NCI-H146 treated with DMSO at 0.1 percent for 48 hours (cell line): ENCODE measurements around the gene TECR.
"Not testable (repeated sequence)": the region's sequence is repeated elsewhere in the genome, so short reads cannot be mapped to it uniquely, and the experiment has no call there.

Experiments used
- DNase-seq: peaks from one replicate; lab custom pipeline; 2025; ENCODE audit not compliant: unreplicated experiment; lab: John Stamatoyannopoulos, UW

TECR gene

DNA sequence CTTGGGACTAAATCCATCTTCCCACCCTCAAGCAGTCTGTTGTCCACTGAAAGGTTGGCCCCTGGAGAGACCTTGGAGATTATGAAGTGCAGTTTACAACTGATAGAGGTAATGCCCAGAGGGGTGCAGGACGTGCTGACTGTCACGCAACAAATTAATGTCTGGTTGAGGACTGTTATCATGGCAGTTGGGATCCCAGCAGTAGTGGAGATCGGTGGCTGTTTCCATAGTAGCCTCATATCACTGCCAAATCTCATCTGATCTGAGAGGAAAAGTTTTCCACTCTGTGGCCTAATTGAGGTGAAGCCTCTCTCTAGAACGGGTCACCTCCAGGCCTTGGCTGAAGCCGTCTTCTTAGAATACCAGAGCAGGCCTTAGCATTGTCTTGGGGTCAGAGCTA lies 4.1 kb downstream of the TECR start:
- no peak for DNase-seq

DNA sequence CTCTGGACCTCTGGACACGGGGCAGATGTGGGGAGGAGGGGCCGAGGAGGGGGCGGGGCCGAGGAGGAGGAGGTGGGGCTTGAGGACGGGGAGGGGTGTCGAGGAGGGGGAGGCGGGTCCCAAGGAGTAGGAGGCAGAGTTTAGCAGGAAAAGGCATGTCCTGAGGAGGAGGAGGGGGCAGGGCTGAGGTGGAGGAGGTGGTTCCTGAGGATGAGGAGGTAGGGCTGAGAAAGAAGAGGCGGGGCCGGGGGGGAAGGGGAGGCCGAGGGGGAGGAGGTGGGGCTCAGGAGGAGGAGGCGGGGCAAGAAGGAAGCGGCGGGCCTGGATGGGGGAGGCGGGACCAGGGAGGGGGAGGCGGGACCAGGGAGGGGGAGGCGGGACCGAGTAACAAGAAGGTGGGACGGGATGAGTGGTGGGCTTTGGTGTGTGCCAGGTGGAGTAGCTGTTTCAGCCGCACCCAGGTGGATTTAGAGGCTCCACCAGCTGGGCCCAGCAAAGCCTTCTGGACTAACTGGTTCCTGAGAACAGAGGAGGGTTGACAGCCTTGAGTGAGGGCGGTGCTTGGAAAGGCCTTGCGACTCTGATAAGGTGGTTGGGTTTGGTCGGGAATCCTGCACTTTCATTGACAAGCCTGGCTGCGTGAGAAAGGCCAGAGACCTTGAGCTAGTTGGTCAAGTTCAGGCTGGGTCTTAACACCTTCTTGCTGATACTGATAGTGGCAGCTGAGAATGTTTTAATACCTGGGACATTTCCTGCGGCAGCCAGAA lies 7.7 kb downstream of the TECR start:
- DNase-seq: no peak

DNA sequence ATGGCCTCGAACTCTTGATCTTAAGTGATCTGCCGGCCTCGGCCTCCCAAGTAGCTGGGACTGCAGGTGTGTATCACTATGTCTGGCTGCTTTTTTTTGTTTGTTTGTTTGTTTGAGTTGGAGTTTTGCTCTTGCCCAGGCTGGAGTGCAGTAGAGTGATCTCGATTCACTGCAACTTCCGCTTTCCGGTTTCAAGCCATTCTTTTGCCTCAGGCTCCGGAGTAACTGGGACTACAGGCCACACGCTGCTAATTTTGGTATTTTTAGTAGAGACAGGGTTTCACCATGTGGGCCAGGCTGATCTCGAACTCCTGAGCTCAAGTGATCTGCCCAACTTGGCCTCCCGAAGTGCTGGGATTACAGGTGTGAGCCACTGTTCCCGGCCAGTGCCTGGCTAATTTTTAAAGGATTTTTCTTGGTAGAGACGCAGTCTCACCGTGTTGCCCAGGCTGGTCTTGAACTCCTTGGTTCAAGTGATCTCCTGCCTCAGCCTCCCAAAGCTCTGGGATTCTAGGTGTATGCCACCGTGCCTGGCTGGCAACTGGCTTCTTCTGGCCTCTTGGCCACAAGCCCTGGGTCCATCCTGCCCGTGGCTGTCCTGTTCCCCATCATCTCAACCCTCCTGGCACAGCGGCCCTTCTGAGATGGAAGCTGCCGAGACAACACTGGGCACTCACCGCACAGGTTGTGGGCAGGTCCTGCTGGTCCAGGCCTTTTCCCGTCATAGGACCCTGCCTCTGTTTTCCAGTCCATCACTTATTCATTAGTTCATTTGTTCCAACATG lies 11.5 kb downstream of the TECR start:
- DNase-seq: no peak

DNA sequence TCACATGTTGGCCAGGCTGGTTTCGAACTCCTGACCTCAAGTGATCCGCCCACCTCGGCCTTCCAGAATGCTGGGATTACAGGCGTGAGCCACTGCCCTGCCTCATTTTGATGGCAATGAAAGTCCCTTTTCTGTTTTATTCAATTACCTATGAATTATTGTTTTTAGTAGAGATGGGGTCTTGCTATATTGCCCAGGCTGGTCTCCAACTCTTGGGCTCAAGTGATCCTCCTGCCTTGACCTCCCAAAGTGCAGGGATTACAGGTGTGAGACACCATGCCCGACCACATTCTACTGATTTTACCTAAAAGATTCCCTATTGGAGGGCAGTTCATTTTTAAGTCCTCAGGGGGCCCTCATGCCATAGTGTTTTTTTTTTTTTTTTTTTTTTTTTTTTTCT lies 12.6 kb downstream of the TECR start:
- DNase-seq: not testable (repeated sequence)

DNA sequence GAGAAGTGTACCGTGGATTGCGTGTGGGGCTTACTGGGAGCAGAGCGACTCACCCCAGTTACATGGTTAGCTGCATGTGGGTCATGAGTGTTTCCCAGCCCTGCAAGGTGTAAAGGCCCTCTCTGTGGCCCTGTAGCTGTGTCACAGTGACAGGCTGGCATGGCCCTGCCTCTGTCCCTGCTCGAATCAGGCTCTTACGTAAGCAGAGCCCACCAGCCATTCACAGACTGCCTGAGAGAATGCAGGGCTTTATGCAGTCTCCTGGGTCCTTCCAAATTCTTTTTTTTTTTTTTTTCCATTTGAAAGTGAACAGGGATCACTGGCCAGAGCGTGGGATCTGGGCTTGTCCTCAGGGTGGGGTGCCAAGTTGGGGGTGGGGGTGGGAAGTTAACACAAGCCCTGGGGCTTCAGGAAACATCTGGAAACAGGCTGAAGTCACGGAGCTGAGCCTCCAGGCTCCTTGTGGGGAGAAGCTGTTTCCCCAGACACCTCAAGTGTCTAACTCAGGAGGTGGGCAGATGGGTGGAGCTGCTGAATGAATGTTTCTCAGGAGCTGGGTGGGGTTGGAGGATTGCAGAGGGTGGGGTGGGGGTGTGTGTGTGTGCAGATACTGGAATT lies 13.4 kb downstream of the TECR start:
- DNase-seq: no peak

DNA sequence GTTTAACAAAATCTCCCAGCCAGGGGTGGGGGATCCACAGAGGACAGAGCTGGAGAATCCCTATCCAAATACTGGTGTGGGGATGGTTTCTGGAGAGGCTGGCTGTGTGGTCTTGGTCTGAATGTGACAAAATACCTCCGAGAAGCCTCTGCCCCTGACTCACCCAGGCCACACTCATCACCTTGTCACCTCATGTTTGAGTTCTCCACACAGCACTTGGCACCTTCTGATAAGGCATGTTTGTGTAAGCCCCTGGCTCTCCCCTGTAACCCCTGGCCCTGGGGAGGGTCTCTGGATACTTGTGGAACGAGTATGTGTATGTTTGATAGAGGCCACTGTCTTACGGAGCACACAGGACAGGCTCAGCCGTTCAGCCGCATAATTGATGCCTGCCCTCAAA lies 14.7 kb downstream of the TECR start:
- DNase-seq: no peak

DNA sequence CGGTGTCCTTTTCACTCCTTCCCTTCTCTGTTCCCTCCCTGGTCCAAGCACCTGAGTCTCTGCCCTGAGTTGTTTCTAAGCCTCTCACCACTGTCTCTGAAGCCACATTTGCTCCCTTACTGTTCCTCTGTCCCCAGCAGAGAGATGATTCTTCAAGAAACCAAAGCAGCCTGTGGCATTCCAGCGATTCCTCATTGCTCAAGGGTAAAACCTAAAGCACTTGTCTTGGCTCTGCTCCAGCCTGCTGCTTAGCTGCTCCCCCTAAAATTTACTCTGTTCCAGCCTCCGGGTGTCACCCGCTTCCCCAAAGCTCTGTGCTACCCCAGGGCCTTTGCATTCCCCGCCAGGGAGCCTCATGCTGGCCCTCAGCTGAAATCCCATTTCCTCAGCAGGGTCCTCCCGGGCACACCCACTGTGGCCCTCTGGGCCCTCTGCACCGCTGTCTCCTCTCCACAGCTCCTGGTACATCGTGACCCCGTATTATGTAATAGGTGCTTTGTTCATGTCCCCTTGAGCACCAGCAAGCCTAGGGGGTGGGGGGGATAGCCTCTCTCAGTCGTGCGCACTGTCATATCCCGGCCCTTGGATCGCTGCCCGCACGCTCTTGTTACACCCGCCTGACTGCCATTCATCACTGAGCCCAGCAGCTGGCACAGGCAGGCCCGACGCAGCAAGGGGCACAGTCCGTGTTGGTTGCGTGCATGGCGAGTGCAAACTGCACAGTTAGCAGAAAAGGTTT lies 15.8 kb downstream of the TECR start:
- DNase-seq: no peak

DNA sequence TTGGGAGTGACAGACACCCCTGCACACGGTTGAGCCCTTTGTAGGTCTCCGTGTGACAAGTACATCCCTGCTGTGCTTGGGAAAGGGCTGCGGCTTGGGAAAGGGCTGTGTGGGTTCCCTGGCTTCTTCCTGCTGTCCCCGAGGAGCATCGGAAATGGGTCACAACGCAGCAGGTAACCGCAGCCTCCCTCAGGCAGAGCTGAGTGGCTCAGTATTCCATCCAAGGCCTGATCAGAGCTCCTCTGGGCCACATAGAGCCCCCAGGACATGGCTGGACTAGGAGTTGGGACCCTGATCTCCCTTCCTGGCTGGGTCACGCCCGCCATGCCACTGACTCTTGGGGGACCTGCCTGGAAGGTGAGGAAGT lies 16.3 kb downstream of the TECR start:
- DNase-seq: no peak

DNA sequence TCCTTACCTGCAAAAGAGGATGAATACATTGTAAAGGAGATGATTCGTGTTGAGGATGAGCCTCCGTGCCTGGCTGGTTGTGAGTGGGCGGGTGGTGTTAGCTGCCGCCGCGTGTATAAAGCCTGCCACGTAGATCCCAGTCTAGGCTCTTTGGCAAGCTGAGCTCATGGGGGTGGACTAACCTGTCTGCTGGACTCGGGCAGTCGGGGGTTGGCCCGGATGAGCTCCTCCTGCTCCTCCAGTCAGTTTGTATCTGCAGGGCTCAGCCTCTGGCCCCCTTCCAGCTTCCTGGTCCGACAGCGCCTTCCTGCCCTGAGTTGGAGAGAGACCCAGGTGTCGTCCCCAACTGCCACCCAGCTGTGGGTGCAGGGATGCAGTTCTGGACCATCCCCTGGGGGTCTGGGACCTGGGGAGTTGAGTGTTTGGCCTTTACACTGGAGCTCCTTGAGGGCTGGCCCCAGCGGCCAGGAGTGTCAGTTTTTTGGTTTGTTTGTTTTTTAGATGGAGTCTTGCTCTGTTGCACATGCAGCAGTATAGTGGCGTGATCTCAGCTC lies 20.9 kb downstream of the TECR start:
- DNase-seq: no peak

DNA sequence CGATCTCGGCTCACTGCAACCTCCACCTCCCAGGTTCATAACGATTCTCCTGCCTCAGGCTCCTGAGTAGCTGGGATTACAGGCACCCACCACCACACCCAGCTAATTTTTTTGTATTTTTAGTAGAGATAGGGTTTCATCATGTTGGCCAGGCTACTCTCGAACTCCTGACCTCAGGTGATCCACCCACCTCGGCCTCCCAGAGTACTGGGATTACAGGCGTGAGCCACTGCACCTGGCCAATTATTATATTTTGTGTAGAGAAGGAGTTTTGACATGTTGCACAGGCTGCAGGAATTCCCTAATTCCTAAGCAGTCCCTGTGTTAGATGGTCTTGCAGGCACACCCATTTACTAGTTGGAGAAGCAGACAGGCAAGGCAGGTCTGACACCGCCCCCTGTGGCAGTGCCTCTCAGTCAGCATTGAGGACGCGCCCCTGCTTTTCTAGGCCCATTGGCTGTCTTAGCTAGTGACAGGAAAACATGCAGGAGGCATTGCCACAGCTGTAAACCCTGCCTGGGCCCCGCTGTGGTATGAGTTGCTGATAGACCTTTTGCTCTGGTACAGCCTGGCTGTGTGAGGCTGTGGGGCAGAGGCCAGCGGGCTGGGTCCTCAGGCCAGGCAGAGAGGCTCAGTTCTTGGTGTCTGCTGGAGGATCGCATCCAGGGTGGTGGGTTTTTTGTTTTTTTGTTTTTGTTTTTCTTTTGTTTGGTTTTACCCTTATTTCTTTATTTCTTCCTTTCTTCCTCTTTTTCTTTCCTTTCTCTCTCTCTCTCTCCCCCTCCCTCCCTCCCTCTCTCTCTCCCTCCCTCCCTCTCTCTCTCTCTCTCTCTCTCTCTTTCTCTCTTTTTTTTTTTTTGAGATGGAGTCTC lies 22.0 kb downstream of the TECR start:
- not testable (repeated sequence) for DNase-seq

DNA sequence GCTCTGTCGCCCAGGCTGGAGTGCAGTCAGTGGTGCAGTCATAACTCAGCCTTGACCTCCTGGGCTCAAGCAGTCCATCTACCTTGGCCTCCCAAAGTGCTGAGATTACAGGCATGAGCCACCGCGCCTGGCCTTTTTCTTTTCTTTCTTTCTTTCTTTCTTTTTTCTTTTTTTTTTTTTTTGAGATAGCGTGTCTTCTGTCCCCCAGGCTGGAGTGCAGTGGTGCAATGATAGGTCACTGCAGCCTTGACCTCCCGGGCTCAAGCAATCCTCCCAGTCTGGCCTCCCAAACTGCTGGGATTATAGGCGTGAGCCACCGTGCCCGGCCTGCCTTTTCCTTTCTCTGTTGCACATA lies 22.6 kb downstream of the TECR start:
- DNase-seq: not testable (repeated sequence)

DNA sequence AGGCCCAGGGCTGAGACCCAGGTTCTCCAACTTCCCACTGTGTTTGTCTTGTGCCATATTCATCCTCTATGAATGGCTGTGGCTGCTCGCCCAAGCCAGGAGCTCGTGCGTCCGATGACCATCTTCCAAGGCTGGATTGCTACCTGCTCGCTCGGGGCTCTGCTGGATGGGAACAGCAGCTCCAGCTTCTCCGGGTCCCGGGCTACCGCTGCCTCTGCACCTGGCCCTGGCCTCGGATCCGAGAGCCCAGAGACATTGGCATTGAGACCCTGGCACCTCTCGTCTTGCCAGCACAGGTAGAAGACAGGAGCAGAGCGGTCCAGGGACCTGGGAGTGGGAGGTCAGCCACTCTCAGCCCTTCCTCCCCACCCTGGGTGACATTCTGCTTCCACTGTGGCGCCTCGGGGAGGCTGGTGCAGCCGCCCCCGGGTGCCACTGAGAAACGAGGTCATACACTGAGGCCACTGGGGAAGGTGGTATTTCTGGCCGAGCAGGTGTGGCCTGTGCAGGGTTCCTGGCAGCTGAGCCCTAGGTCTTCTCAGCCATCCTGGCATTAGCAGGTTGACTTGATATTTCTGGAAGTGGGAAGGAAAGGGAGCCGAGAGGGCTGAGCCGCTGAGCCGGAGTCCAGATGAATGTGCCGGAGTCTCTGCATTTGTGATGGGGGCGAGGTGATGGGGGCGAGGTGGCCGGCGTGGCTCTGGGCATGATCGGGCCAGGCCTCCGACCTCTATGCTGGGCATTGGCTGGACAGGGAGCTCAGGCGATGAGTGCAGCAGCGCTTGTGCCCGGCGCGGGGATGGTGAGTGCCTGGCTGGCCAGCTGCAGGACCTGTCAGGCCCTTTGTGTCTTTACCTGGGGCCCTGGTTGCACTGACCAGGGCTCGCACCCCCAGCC lies 23.9 kb downstream of the TECR start:
- no peak for DNase-seq

DNA sequence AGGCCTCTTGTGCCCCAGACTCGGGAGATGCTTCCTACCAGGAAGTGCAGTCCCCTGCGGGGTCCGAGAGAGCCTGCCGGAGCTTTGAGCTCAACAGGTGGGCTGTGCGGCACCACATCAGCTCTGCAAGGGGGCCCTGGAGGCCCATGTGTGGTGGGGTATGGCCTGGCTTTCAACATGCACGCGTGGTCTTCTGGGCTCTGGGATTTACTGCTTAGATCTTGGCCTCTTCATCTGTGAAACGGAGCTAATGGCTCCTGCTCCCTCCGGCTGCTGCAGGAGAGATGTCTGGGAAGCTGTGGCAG lies 24.5 kb downstream of the TECR start:
- no peak for DNase-seq

DNA sequence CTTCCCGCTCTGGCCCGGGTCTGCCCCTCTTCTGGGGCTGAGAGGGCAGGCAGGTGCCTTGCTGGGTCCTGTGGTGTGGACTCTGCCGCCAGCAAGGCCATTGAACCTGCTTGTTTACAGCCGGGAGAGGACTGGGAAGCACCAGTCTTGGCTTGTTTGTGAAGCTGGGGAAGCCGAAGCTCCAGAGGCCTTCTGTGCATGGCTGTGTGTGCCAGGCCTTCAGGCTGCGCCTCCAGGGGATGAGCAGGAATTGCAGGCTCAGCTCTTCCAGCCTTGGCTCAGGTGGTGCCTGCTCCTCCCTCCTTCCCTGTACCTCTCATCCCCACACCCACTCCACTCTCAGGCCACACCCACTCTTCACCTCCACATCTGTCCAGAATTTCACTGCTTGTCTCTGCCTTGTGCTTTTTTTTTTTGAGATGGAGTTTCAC lies 25.0 kb downstream of the TECR start:
- no peak for DNase-seq

DNA sequence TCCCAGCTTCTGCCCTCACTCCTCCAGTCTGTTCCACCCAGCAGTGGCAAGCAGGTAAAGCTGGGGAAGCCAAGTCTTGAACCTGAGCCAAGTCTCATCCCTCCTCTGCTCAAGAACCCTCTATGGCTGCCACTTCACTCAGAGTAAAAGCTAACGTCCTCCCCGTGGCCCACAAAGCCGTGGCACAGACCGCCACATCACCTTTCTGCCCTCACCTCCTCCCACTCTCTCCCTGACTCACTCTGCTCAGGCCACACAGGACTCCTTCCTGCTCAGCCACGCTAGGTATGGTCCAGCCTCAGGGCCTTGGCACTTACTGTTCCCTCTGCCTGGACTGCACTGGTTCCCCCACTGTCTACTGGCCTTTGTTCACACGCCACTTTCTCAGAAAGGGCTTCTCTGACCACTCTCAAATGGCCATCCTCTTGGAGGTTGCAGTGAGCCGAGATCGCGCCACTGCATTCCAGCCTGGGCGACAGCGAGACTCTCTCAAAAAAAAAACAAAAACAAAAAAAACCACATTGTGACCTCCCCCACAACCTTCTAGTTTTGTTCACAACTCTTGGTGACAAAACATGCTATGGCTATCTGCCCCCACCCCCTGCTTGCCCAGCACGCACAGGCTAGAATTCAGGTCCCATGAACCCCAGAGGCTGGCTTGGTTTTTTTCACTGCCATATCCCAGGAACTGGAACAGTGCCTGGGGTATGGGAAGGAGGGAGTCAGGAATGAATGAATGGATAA lies 26.7 kb downstream of the TECR start:
- no peak for DNase-seq

DNA sequence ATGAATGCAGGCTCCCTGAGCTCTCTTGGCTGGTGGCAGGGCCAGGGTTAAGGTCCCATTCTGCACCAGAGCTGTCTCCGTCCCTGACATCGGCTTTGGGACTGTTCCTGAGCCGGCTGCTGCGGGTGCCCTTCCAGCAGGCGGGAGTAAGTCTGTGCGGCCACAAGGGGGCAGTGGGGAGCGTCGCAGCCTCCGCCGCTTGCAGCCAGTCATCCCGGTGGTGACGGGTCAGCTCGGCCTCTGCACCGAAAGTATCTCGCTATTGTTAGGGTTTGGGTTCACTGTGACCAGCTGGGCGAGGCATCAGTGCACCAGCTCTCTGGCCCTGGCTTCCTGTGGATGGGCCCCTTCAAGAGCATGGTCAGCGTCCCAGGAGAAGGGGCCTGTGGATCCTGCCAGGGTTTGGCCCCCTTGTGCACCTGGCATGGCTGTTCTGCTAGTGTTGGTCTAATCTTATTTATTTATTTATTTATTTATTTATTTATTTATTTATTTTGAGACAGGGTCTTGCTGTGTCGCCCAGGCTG lies 27.3 kb downstream of the TECR start:
- peak; percentile 31 for DNase-seq

DNA sequence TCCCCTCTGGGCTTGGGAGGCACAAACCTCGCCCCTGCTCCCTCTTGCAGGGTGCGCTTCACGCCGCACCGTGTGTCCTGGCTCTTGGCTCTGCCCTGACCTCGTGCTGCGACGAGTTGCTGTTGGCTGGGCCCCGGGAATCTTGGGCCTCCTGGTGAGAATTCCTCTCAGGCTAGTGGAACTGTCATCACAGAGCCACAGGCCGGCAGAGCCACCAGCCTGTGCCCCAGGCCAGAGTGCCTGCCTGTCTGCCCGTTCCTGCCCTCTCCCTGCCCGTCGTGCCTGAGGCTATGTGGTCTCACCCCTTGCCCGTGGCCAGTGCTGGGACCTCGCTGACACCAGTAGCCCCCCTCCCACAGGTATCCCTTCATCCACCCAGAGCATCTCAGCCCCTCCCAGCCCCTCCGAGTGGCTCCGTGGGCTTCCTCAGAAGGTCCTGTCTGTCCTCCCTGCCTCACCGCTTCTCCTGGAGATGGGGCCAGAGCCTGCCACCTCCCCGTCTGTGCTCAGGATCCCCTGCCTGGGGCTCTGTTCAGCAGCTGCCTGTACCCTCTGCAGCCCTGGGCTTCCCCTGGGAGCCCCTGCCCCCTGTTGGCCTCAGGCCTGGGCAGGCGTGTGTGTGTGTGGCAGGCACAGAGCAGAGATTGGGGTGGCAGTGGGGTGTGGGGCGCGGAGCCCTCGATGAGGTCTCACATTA lies 29.1 kb downstream of the TECR start:
- DNase-seq: no peak
